ENCODE measurements around the gene GAA.
A peak's percentile ranks its signal among the peaks of the same experiment; 100 is the strongest.

GAA gene

DNA sequence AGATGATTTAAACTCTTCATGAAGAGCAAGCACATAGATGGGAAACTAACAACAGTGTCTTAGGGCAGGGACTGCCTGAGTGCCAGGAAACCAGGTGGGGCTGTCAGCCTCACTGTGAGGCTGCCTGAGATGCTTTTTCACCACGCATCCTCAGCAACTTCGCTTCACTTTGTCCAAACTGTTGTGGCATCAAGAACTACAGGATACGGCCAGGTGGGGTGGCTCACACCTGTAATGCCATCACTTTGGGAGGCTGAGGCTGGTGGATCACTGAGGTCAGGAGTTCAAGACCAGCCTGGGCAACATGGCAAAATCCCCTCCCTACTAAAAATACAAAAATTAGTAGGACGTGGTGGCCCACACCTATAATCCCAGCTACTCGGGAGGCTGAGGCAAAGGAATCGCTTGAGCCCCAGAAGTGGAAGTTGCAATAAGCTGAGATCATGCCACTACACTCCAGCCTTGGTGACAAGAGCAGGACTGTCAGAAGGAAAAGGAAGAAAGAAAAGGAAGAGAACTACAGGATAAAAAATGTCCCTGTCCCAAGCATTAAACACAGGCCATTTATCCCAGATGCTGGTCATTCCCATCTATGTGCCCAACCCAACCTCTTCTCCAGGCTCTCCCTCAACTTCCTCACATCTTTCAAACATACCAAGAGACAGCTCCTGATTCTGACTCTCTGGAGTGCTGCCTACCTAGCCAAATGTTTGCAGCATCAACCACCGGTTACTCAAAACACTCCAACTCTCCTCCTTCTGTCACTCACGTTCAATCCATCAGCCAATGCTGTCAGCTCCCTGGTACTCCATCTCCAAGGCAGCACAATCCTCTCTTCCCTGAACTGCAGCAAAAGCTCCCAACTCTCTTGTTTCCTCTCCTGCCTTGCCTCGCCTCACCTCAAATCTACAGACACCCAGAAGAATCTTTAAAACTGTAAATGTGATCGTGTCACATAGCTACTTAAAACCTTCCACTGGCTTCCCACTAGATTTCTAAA lies 44.0 kb downstream of the GAA start:
- POLR2A ChIA-PET: interaction anchor here (0.8 to 1.6 kb wide), 12 partner anchors 9 to 152 kb away, joined by 3 to 14 read pairs (median 4); partner anchors contain the start of gene GAA
- TF ChIP-seq LEF1 (IDR thresholded peaks at IDR 0.05; ENCODE audit: borderline replicate concordance) (no peak), NFRKB (IDR thresholded peaks at IDR 0.05) (no peak), TARDBP (IDR thresholded peaks at IDR 0.05) (no peak), FOXM1 (IDR thresholded peaks at IDR 0.05; ENCODE audit: borderline replicate concordance) (no peak), CTBP1 (IDR thresholded peaks at IDR 0.05; ENCODE audit: borderline replicate concordance) (no peak)
- TF ChIP-seq, protein P1, sequence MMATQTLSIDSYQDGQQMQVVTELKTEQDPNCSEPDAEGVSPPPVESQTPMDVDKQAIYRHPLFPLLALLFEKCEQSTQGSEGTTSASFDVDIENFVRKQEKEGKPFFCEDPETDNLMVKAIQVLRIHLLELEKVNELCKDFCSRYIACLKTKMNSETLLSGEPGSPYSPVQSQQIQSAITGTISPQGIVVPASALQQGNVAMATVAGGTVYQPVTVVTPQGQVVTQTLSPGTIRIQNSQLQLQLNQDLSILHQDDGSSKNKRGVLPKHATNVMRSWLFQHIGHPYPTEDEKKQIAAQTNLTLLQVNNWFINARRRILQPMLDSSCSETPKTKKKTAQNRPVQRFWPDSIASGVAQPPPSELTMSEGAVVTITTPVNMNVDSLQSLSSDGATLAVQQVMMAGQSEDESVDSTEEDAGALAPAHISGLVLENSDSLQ (IDR thresholded peaks at IDR 0.05): peak; percentile 74
- DNase-seq (ENCODE audit: extremely low spot score): no peak
- CTCF ChIA-PET: interaction anchor here (0.6 to 1.0 kb wide), 3 partner anchors 21 to 953 kb away, joined by 3 to 5 read pairs (median 3); no protein-coding TSS in a partner anchor

DNA sequence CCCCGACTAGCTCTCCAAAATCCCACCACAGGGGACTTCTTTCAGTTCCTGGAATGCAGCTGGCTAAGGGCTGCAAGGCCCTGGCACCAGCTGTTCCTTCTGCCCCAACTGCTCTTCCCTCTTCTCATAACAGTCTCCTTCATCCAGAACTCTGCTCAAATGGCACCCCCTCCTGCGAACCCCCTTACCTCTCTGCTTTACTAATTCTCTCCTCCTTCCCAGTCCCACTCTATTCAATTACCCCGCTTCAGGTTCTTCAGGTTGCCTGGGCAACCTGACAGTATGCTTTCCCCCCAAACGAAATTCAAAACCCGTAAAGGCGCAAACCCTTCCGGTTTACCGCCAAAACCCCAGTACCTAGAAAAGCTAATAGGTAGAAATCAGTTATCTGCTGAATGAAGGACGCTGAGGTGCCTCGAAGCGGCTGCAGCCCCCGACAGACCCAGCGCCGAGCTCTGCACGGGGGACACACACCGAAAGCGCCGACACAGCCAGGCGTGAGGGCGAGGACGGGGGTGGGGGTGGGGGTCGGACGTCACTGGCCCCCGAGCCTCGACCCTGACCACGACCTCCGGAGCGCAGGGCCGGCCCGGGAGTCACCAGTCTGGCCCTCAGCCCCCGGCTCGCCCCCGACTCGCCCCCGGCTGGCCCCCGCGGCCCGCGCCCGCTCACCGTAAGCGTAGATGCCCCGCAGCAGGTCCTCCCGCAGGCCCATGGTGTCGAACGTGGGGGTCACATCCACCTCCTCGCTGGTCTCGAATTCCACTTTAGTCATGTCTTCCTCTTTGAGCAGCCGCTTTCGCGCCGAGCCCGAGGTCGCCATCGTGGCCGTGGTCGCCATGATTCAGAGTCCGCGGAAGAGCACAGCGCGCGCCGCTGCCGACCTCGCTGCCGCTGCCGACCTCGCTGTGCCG lies 45.0 kb downstream of the GAA start:
- TF ChIP-seq FOXM1 (IDR thresholded peaks at IDR 0.05; ENCODE audit: borderline replicate concordance) (no peak), BHLHE40 (IDR thresholded peaks at IDR 0.05; ENCODE audit: borderline replicate concordance) (no peak), FOXK2 (IDR thresholded peaks at IDR 0.05) (no peak), FOXA1 (IDR thresholded peaks at IDR 0.05) (no peak), ELF4 (IDR thresholded peaks at IDR 0.05) (no peak), NFRKB (IDR thresholded peaks at IDR 0.05) (no peak), ARNT (IDR thresholded peaks at IDR 0.05) (no peak), TARDBP (IDR thresholded peaks at IDR 0.05) (no peak), SP1 (IDR thresholded peaks at IDR 0.05) (no peak), LEF1 (IDR thresholded peaks at IDR 0.05; ENCODE audit: borderline replicate concordance) (no peak), L3MBTL2 (conservative IDR thresholded peaks at IDR 0.05) (no peak; the same call in 1 of the 2 replicates), HDGF (IDR thresholded peaks at IDR 0.05; ENCODE audit: borderline replicate concordance) (no peak), SUZ12 (IDR thresholded peaks at IDR 0.05) (no peak), CTBP1 (IDR thresholded peaks at IDR 0.05; ENCODE audit: borderline replicate concordance) (no peak), ZNF384 (IDR thresholded peaks at IDR 0.05) (no peak)
- TF ChIP-seq, protein P1 (IDR thresholded peaks at IDR 0.05): no peak
- POLR2A ChIA-PET: interaction anchor here (0.8 to 1.6 kb wide), 11 partner anchors 8 to 153 kb away, joined by 3 to 14 read pairs (median 4); partner anchors contain the start of gene GAA
- DNase-seq (ENCODE audit: extremely low spot score): no peak
- CTCF ChIA-PET: interaction anchor here (0.6 to 1.0 kb wide), 2 partner anchors 22 to 146 kb away, joined by 3 to 5 read pairs; no protein-coding TSS in a partner anchor

DNA sequence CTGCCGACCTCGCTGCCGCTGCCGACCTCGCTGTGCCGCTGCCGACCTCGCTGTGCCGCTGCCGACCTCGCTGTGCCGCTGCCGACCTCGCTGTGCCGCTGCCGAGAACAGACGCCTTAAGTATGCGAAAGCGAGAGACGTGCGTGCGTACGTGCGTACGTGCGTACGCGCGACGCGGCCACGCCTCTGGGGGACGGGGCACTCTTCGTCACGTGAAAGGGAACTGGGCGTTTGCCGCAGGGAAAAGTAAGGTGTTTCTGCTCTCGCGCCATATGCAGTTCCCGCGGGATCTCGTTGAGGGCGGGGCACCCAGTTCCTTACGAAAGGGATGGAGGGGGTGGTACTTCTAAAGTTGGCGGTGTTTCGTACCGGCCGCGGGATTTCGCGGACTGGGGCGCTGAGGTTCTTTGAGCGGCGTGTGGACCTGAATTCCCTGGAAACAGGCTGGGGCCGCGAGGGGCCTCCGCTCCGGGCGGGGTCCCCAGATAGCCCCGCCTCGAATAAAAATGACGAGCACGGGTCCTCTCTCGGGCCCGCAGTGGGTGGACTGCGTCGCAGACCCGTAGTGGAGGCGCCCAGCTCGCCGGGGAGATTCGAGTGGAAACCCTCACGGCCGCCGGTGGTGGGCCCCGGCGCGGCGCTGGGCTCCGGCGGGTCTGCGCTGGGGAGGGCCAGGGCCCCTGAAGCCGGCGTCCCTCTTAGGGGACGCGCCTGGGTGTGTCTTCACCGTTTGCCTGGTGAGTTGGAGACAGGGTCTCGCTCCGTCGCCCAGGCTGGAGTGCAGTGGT lies 45.8 kb downstream of the GAA start, which contains the start of gene EIF4A3:
TSS of gene EIF4A3 (minus strand) at position 94 of the 788 bp plus-strand sequence. CDS start 167 bp downstream, outside the sequence.
- POLR2A ChIA-PET: interaction anchor here (0.7 to 4.6 kb wide), 9 partner anchors 10 to 78 kb away, joined by 3 to 16 read pairs (median 4); partner anchors contain the start of genes GAA, SGSH and SLC26A11
- peak; percentile 99 for DNase-seq (ENCODE audit: extremely low spot score)
- no peak for TF ChIP-seq ZNF384 (IDR thresholded peaks at IDR 0.05)
- TF ChIP-seq, protein P1 (IDR thresholded peaks at IDR 0.05): peak; percentile 31; the same call in 1 of the 2 replicates
- CTCF ChIA-PET: no interaction called here

DNA sequence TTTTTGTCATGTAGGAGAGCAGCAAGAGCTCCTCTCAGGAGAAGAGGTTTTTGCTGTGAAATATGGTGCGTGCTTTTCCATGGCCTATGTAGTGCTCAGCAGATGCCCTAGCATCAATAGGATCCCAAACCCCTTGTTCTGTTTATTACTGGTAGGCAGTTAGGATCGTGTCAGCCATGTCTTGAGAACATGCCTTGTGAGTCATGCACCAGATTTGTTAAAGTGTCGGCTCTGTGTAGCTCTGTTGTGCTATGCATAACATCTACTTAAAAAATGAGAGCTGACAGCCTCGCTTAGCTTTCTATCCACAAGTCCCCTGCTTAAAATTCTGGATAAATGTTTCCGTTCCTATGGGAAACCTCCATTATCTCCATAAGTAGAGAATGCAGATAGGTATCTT lies 50.0 kb downstream of the GAA start:
- TF ChIP-seq NFRKB (IDR thresholded peaks at IDR 0.05): no peak
- TF ChIP-seq ARNT (IDR thresholded peaks at IDR 0.05): no peak
- TF ChIP-seq TARDBP (IDR thresholded peaks at IDR 0.05): no peak
- no peak for TF ChIP-seq FOXM1 (IDR thresholded peaks at IDR 0.05; ENCODE audit: borderline replicate concordance)
- TF ChIP-seq SUZ12 (IDR thresholded peaks at IDR 0.05): no peak
- TF ChIP-seq CTBP1 (IDR thresholded peaks at IDR 0.05; ENCODE audit: borderline replicate concordance): no peak
- TF ChIP-seq, protein P1 (IDR thresholded peaks at IDR 0.05): no peak
- no peak for TF ChIP-seq HDGF (IDR thresholded peaks at IDR 0.05; ENCODE audit: borderline replicate concordance)
- no peak for TF ChIP-seq BHLHE40 (IDR thresholded peaks at IDR 0.05; ENCODE audit: borderline replicate concordance)
- no peak for TF ChIP-seq FOXA1 (IDR thresholded peaks at IDR 0.05)
- no peak for TF ChIP-seq ELF4 (IDR thresholded peaks at IDR 0.05)
- no peak for TF ChIP-seq ZNF384 (IDR thresholded peaks at IDR 0.05)
- TF ChIP-seq FOXK2 (IDR thresholded peaks at IDR 0.05): no peak
- TF ChIP-seq SP1 (IDR thresholded peaks at IDR 0.05): no peak
- no peak for TF ChIP-seq L3MBTL2 (conservative IDR thresholded peaks at IDR 0.05)
- TF ChIP-seq LEF1 (IDR thresholded peaks at IDR 0.05; ENCODE audit: borderline replicate concordance): no peak
- DNase-seq (ENCODE audit: extremely low spot score): no peak
- POLR2A ChIA-PET: interaction anchor here (1.1 to 4.6 kb wide), 2 partner anchors 50 to 158 kb away, joined by 3 to 16 read pairs; partner anchors contain the start of gene GAA
- CTCF ChIA-PET: no interaction called here

Measured in HEK293T (cell line).